ENCODE results near the gene PRODH.

Gene PRODH

DNA sequence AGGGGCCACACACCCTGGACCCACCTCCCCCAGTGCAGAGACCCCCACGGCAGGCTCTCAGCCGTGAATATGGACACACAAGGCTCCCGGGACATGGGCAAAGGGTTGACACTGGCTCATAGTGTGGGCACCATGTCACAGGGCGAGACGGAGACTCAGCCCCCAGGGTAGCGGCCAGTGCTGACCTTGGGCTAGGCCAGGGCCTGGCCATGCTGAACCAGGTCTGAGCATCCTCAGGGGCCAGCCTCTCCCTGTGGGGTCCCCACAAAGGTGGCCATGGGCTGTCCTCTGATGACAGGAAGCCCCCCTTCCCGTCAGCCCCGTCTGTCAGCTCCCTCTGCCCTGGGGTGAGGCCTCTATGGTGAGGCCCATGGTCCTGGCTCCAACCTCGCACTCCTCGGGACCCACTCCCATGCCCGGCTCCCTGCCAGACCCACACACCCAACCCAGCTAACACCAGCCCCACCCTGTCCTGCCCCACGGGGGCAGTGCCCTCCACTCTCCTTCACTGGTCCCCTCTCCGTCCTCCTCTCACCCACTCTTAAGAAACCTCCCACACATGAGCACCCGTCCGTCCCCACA is 19.0 kb upstream of the PRODH start:
- no peak for TF ChIP-seq YY1 (IDR thresholded peaks at IDR 0.05; ENCODE audit: low read depth)
- no peak for TF ChIP-seq CEBPB (IDR thresholded peaks at IDR 0.05)
- TF ChIP-seq FOXM1 (IDR thresholded peaks at IDR 0.05; ENCODE audit: borderline replicate concordance, low read depth) = no peak
- TF ChIP-seq, protein P1, sequence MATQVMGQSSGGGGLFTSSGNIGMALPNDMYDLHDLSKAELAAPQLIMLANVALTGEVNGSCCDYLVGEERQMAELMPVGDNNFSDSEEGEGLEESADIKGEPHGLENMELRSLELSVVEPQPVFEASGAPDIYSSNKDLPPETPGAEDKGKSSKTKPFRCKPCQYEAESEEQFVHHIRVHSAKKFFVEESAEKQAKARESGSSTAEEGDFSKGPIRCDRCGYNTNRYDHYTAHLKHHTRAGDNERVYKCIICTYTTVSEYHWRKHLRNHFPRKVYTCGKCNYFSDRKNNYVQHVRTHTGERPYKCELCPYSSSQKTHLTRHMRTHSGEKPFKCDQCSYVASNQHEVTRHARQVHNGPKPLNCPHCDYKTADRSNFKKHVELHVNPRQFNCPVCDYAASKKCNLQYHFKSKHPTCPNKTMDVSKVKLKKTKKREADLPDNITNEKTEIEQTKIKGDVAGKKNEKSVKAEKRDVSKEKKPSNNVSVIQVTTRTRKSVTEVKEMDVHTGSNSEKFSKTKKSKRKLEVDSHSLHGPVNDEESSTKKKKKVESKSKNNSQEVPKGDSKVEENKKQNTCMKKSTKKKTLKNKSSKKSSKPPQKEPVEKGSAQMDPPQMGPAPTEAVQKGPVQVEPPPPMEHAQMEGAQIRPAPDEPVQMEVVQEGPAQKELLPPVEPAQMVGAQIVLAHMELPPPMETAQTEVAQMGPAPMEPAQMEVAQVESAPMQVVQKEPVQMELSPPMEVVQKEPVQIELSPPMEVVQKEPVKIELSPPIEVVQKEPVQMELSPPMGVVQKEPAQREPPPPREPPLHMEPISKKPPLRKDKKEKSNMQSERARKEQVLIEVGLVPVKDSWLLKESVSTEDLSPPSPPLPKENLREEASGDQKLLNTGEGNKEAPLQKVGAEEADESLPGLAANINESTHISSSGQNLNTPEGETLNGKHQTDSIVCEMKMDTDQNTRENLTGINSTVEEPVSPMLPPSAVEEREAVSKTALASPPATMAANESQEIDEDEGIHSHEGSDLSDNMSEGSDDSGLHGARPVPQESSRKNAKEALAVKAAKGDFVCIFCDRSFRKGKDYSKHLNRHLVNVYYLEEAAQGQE (IDR thresholded peaks at IDR 0.05; ENCODE audit: low read depth) = no peak
- TF ChIP-seq ZBTB7A (IDR thresholded peaks at IDR 0.05; ENCODE audit: low read depth) = no peak
- TF ChIP-seq TEAD4 (IDR thresholded peaks at IDR 0.05) = no peak
- TF ChIP-seq RAD21 (IDR thresholded peaks at IDR 0.05; ENCODE audit: low read depth) = no peak
- no peak for TF ChIP-seq EP300 (IDR thresholded peaks at IDR 0.05; ENCODE audit: borderline replicate concordance)

DNA sequence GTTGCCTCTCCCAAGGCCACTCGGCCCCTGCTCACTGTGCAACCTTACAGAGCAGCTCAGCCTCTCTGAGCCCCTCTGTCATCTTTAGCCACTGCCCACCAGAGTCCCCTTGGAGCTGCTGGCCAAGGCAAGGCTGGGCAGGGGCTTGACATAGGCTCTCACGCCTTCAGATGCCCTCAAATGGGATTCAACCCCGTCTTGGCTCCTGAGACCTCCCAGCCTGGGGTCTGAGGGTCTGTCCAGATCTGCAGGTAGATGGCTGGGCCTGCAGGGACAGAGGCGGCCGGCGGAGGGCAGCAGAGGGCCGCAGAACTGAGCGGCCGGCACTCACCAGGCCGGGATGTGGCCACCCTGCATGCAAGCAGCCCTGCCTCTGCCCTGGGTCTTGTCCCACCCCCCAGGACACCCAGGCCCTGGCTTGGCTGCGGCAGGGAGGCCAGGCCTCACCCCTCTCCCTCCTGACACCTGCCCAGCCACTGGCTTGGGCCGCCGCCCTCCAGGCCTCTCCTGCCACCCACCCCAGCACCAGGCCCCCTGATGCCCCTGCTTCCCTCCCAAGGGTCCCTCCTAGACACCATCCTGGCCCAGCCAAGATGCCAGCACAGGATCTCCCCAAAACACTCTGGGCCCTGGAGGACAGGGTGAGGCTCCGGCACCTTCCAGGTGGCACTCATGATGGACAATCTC is 18.4 kb upstream of the PRODH start:
- peak; percentile 88 for TF ChIP-seq RAD21 (IDR thresholded peaks at IDR 0.05; ENCODE audit: low read depth)

DNA sequence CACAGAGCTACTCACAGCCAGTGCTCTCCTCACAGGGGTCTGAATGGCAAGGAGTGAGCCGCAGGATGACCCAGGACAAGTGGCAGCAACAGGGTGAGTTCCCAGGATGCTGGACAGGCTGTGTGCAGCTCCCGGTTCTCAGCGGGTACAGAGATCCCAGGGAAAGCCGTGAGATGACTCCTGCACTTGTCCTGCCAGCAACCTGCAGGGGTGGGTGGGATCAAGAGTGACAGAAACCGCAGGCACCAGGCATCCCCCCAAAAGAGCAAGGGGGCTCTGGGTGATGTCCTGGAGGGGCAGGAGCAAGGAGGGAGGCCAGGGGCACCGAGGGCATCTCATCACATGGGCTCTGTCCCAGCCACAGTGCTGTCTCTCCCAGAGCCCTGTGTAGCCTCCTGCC is 15.9 kb upstream of the PRODH start:
- TF ChIP-seq EP300 (IDR thresholded peaks at IDR 0.05; ENCODE audit: borderline replicate concordance) (no peak), ZBTB7A (IDR thresholded peaks at IDR 0.05; ENCODE audit: low read depth) (no peak), EGR1 (IDR thresholded peaks at IDR 0.05) (no peak), TCF12 (IDR thresholded peaks at IDR 0.05; ENCODE audit: low read depth) (no peak), NFIC (IDR thresholded peaks at IDR 0.05) (no peak), FOXM1 (IDR thresholded peaks at IDR 0.05; ENCODE audit: borderline replicate concordance, low read depth) (no peak), CEBPB (IDR thresholded peaks at IDR 0.05) (no peak), YY1 (IDR thresholded peaks at IDR 0.05; ENCODE audit: low read depth) (no peak), TAF1 (IDR thresholded peaks at IDR 0.05; ENCODE audit: low read depth) (no peak), RAD21 (IDR thresholded peaks at IDR 0.05; ENCODE audit: low read depth) (no peak), TEAD4 (IDR thresholded peaks at IDR 0.05) (no peak), CREB1 (IDR thresholded peaks at IDR 0.05; ENCODE audit: low read depth) (no peak)
- TF ChIP-seq, protein P1 (IDR thresholded peaks at IDR 0.05; ENCODE audit: low read depth) = no peak
- TF ChIP-seq, protein P2, sequence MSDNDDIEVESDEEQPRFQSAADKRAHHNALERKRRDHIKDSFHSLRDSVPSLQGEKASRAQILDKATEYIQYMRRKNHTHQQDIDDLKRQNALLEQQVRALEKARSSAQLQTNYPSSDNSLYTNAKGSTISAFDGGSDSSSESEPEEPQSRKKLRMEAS (IDR thresholded peaks at IDR 0.05) = no peak
- TF ChIP-seq, protein P3, sequence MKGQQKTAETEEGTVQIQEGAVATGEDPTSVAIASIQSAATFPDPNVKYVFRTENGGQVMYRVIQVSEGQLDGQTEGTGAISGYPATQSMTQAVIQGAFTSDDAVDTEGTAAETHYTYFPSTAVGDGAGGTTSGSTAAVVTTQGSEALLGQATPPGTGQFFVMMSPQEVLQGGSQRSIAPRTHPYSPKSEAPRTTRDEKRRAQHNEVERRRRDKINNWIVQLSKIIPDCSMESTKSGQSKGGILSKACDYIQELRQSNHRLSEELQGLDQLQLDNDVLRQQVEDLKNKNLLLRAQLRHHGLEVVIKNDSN (IDR thresholded peaks at IDR 0.05) = no peak

DNA sequence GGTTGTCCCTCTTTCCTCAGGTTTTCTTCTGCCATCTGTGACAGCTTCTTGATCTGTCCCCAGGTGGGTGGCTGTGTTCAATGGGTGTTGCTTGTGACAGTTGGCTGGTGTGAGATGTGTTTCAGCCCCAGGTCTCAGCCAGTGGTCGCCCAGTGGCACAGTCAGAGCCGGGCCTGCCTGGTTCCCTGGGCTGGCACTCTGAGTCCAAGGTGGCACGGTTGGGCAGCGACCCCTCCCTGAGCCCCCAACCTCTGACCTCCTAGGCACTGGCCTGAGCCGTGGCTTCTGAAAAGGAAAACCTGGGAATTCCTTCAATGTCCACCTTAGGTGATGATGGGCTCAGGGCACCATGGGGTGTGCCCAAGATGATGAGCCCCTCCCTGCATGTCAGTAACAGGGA is 14.0 kb upstream of the PRODH start:
- TF ChIP-seq NFIC (IDR thresholded peaks at IDR 0.05) (no peak), RAD21 (IDR thresholded peaks at IDR 0.05; ENCODE audit: low read depth) (no peak), TEAD4 (IDR thresholded peaks at IDR 0.05) (no peak), CREB1 (IDR thresholded peaks at IDR 0.05; ENCODE audit: low read depth) (no peak), FOXM1 (IDR thresholded peaks at IDR 0.05; ENCODE audit: borderline replicate concordance, low read depth) (no peak), EP300 (IDR thresholded peaks at IDR 0.05; ENCODE audit: borderline replicate concordance) (no peak), YY1 (IDR thresholded peaks at IDR 0.05; ENCODE audit: low read depth) (no peak), EGR1 (IDR thresholded peaks at IDR 0.05) (no peak), ZBTB7A (IDR thresholded peaks at IDR 0.05; ENCODE audit: low read depth) (no peak), TAF1 (IDR thresholded peaks at IDR 0.05; ENCODE audit: low read depth) (no peak), CEBPB (IDR thresholded peaks at IDR 0.05) (no peak)
- TF ChIP-seq, protein P1 (IDR thresholded peaks at IDR 0.05; ENCODE audit: low read depth) = no peak
- TF ChIP-seq, protein P3 (IDR thresholded peaks at IDR 0.05) = no peak
